Gastrocnemius medialis (tissue), 4 donors: ENCODE measurements around the gene TMEM154.

Experiments used
- CTCF ChIP-seq, 5 experiments: fragments of 450-650 bp in 3 of 5; fragments of 200-600 bp in 2 of 5; sonication (generic) in 2 of 5; IDR thresholded peaks in 4 of 5; conservative IDR thresholded peaks in 1 of 5; 1 replicate in 4 of 5; 2 replicates in 1 of 5; pipeline ENCODE4 v1.5.1; 2016 to 2019; ENCODE audit warnings: antibody characterized with exemption in 5 of 5, mild to moderate bottlenecking in 3 of 5, moderate library complexity in 3 of 5
- POLR2A ChIP-seq, 2 donors: fragments of 450-650 bp; IDR thresholded peaks; one replicate each; pipeline ENCODE4 v1.6.1; 2017; ENCODE audit warnings: antibody characterized with exemption in 2 of 2, mild to moderate bottlenecking in 2 of 2, moderate library complexity in 2 of 2

GRCh38 chr4:152575533-152575932 is 104.3 kb downstream of the TMEM154 start:
- TF ChIP-seq CTCF (IDR thresholded peaks at IDR 0.05 in 4 of 5, conservative IDR thresholded peaks at IDR 0.05 in 1 of 5) (no peak), POLR2A (IDR thresholded peaks at IDR 0.05) (no peak)
